H1 (cell line): ENCODE measurements around the gene HENMT1. TPM values are rescaled to one million over a fixed set of nuclear protein-coding genes. Genes with fewer than 3 reads are reported as not detected.

ENCODE experiments used
- CTCF ChIA-PET: fragments of 300-600 bp; sonication (Branson Sonifier 250); formaldehyde crosslinking; loops from one replicate; lab custom pipeline; 2021; ENCODE audit not compliant: partially characterized antibody; lab: Charles Lee
- POLR2A ChIA-PET: fragments of 300-600 bp; sonication (Branson Sonifier 250); formaldehyde crosslinking; loops from one replicate; lab custom pipeline; 2021; ENCODE audit warnings: inconsistent platforms; ENCODE audit not compliant: partially characterized antibody; lab: Charles Lee
- DNase-seq, 2 experiments: peaks; one replicate each; pipeline versions ENCODE4 v3.0.0 to v3.0.0-alpha.2; 2010 to 2022; ENCODE audit warnings: low spot score in 2 of 2, low read depth in 1 of 2, mixed read lengths in 1 of 2
- FAIRE-seq: peaks from 2 replicates; lab custom pipeline; 2011; peaks lifted over from hg19 to GRCh38; lab: Jason Lieb, UNC
- H2AFZ ChIP-seq: 2 replicates; pipeline ENCODE4 v1.8.1; 2012; ENCODE audit warnings: low read length, inconsistent platforms
- H2AK5ac ChIP-seq: 2 replicates; pipeline ENCODE4 v1.6.1; 2013; ENCODE audit warnings: low read depth, low read length
- H2BK120ac ChIP-seq: replicated peaks from 2 replicates; pipeline ENCODE3; 2013; ENCODE audit warnings: low read depth, low read length, inconsistent platforms
- H2BK12ac ChIP-seq: 2 replicates; pipeline ENCODE4 v1.6.1; 2013; ENCODE audit warnings: low read depth, low read length
- H2BK15ac ChIP-seq: 2 replicates; pipeline ENCODE4 v1.6.1; 2013; ENCODE audit warnings: low read length
- H2BK20ac ChIP-seq: 2 replicates; pipeline ENCODE4 v1.6.1; 2013; ENCODE audit warnings: low read length
- H2BK5ac ChIP-seq: 2 replicates; pipeline ENCODE4 v1.6.1; 2013; ENCODE audit warnings: low read depth, low read length
- H3K14ac ChIP-seq: 2 replicates; pipeline ENCODE4 v1.6.1; 2013; ENCODE audit warnings: inconsistent platforms; ENCODE audit not compliant: insufficient read length
- H3K18ac ChIP-seq: 2 replicates; pipeline ENCODE4 v1.6.1; 2013; ENCODE audit warnings: low read length; ENCODE audit errors: extremely low read depth
- H3K23ac ChIP-seq: 2 replicates; pipeline ENCODE4 v1.6.1; 2013; ENCODE audit warnings: inconsistent platforms; ENCODE audit not compliant: insufficient read length
- H3K23me2 ChIP-seq: 2 replicates; pipeline ENCODE4 v1.6.1; 2013; ENCODE audit warnings: low read depth, low read length
- H3K27ac ChIP-seq: 2 replicates; pipeline ENCODE4 v1.6.1; 2011; ENCODE audit warnings: low read depth, low read length, inconsistent platforms
- H3K27me3 ChIP-seq, 4 experiments: replicated peaks in 1 of 4; 1 replicate in 1 of 4; 2 replicates in 3 of 4; pipeline versions ENCODE4 v1.6.1 to v1.8.1; 2011 to 2013; ENCODE audit warnings: low read length in 3 of 4, mild to moderate bottlenecking in 3 of 4, inconsistent platforms in 2 of 4, mixed read lengths in 2 of 4, moderate library complexity in 1 of 4; ENCODE audit not compliant: control insufficient read depth in 3 of 4, insufficient read depth in 3 of 4; ENCODE audit errors: extremely low read depth in 1 of 4
- H3K36me3 ChIP-seq, 4 experiments: 2 replicates each; pipeline versions ENCODE4 v1.6.1 to v1.8.1; 2011 to 2013; ENCODE audit warnings: mild to moderate bottlenecking in 4 of 4, low read length in 3 of 4, moderate library complexity in 2 of 4, control low read depth in 1 of 4, inconsistent platforms in 1 of 4; ENCODE audit not compliant: insufficient read depth in 4 of 4, control insufficient read depth in 2 of 4
- H3K4ac ChIP-seq: replicated peaks from 2 replicates; pipeline ENCODE3; 2013; ENCODE audit warnings: low read length, low read depth, mixed read lengths, inconsistent platforms; ENCODE audit not compliant: insufficient read length
- H3K4me1 ChIP-seq, 4 experiments: replicated peaks in 1 of 4; 1 replicate in 1 of 4; 2 replicates in 3 of 4; pipeline versions ENCODE4 v1.6.1 to v1.8.1; 2011 to 2013; ENCODE audit warnings: low read length in 3 of 4, inconsistent platforms in 2 of 4, mixed read lengths in 1 of 4; ENCODE audit not compliant: insufficient read depth in 4 of 4, control insufficient read depth in 3 of 4
- H3K4me2 ChIP-seq, 2 experiments: 2 replicates each; pipeline versions ENCODE4 v1.6.1 to v1.8.1; 2011 to 2013; ENCODE audit warnings: low read depth in 2 of 2, low read length in 2 of 2, control low read depth in 1 of 2, inconsistent platforms in 1 of 2, mild to moderate bottlenecking in 1 of 2; ENCODE audit not compliant: insufficient read depth in 1 of 2
- H3K4me3 ChIP-seq, 4 experiments: fragments of 200-600, 300-600 bp in 1 of 4; sonication (generic), shearing (Covaris generic), sonication (Bioruptor Twin) in 1 of 4; 2 replicates each; pipeline versions ENCODE4 v1.5.1 to v1.8.1; 2011 to 2016; ENCODE audit warnings: low read length in 4 of 4, low read depth in 3 of 4, control low read depth in 2 of 4, inconsistent platforms in 2 of 4, mild to moderate bottlenecking in 2 of 4, mixed read lengths in 1 of 4, moderate library complexity in 1 of 4; ENCODE audit not compliant: insufficient read depth in 2 of 4; ENCODE audit errors: extremely low read depth in 1 of 4
- H3K56ac ChIP-seq: replicated peaks from 2 replicates; pipeline ENCODE3; 2013; ENCODE audit warnings: low read depth, mild to moderate bottlenecking, mixed read lengths, low read length, inconsistent platforms; ENCODE audit not compliant: insufficient read length
- H3K79me1 ChIP-seq: 2 replicates; pipeline ENCODE4 v1.6.1; 2013; ENCODE audit warnings: low read depth, low read length, control low read depth
- H3K79me2 ChIP-seq, 2 experiments: 2 replicates each; pipeline versions ENCODE4 v1.6.1 to v1.8.1; 2012 to 2013; ENCODE audit warnings: low read length in 2 of 2, mild to moderate bottlenecking in 2 of 2, inconsistent platforms in 1 of 2; ENCODE audit not compliant: insufficient read depth in 2 of 2, control insufficient read depth in 1 of 2
- H3K9ac ChIP-seq, 4 experiments: replicated peaks in 1 of 4; 1 replicate in 1 of 4; 2 replicates in 3 of 4; pipeline versions ENCODE4 v1.6.1 to v1.8.1; 2011 to 2013; ENCODE audit warnings: low read depth in 3 of 4, low read length in 3 of 4, control low read depth in 2 of 4, mild to moderate bottlenecking in 2 of 4, moderate library complexity in 2 of 4, inconsistent platforms in 1 of 4; ENCODE audit errors: extremely low read depth in 1 of 4
- H3K9me3 ChIP-seq, 2 experiments: 2 replicates each; pipeline versions ENCODE4 v1.6.1 to v1.8.1; 2012 to 2013; ENCODE audit warnings: mild to moderate bottlenecking in 2 of 2, moderate library complexity in 2 of 2, control low read depth in 1 of 2, inconsistent platforms in 1 of 2, low read depth in 1 of 2, low read length in 1 of 2, mixed read lengths in 1 of 2; ENCODE audit not compliant: insufficient read depth in 2 of 2
- H4K20me1 ChIP-seq, 2 experiments: replicated peaks in 1 of 2; 2 replicates each; pipeline versions ENCODE3 to v1.8.1; 2011 to 2013; ENCODE audit warnings: inconsistent platforms in 2 of 2, low read length in 2 of 2, mild to moderate bottlenecking in 1 of 2; ENCODE audit not compliant: insufficient read depth in 2 of 2, control insufficient read depth in 1 of 2
- H4K5ac ChIP-seq: 2 replicates; pipeline ENCODE4 v1.6.1; 2013; ENCODE audit warnings: low read length, low read depth, mixed read lengths, inconsistent platforms; ENCODE audit not compliant: insufficient read length
- H4K8ac ChIP-seq: 2 replicates; pipeline ENCODE4 v1.8.0; 2013; ENCODE audit warnings: mild to moderate bottlenecking, moderate library complexity, low read length, inconsistent platforms; ENCODE audit not compliant: insufficient read depth; ENCODE audit errors: extremely low read depth
- H4K91ac ChIP-seq: replicated peaks from 2 replicates; pipeline ENCODE3; 2013; ENCODE audit warnings: low read length, mixed read lengths, inconsistent platforms; ENCODE audit not compliant: insufficient read length
- EGR1 ChIP-seq: IDR thresholded peaks from 2 replicates; pipeline ENCODE4 v1.6.1; 2011; ENCODE audit warnings: low read depth, low read length, borderline replicate concordance
- EZH2 ChIP-seq: fragments of 200-600 bp; sonication (generic); IDR thresholded peaks from 2 replicates; pipeline ENCODE4 v1.7.1; 2012; ENCODE audit warnings: low read depth, mild to moderate bottlenecking, moderate library complexity, low read length, inconsistent platforms; ENCODE audit not compliant: severe bottlenecking
- GABPA ChIP-seq: IDR thresholded peaks from 2 replicates; pipeline ENCODE4 v1.6.1; 2011; ENCODE audit warnings: mild to moderate bottlenecking, low read length, moderate library complexity, borderline replicate concordance; ENCODE audit not compliant: insufficient read depth
- HDAC2 ChIP-seq, 2 experiments: fragments of 300-600 bp in 1 of 2; sonication (generic) in 1 of 2; IDR thresholded peaks; 2 replicates each; pipeline ENCODE4 v1.6.1; 2011 to 2012; ENCODE audit warnings: low read depth in 2 of 2, low read length in 2 of 2, mild to moderate bottlenecking in 2 of 2, moderate library complexity in 2 of 2, borderline replicate concordance in 1 of 2, inconsistent platforms in 1 of 2
- JUND ChIP-seq: IDR thresholded peaks from 2 replicates; pipeline ENCODE4 v1.6.1; 2011; ENCODE audit warnings: mild to moderate bottlenecking, improper control_type of control experiment, low read length
- POLR2AphosphoS5 ChIP-seq: IDR thresholded peaks from 2 replicates; pipeline ENCODE4 v1.6.1; 2011; ENCODE audit warnings: low read depth, low read length
- RAD21 ChIP-seq, 2 experiments: IDR thresholded peaks in 1 of 2; conservative IDR thresholded peaks in 1 of 2; 2 replicates each; pipeline ENCODE4 v1.6.1; 2011; ENCODE audit warnings: low read depth in 2 of 2, low read length in 2 of 2, improper control_type of control experiment in 1 of 2, inconsistent platforms in 1 of 2, mild to moderate bottlenecking in 1 of 2, moderate library complexity in 1 of 2
- WGBS, 2 experiments: shearing (Covaris generic) in 1 of 2; methylation state at CpG; one replicate each; pipeline versions ENCODE4 v1.1.6 to v1.1.7; 2013 to 2015; ENCODE audit warnings: low lambda C conversion rate in 2 of 2, mixed read lengths in 2 of 2, inconsistent platforms in 1 of 2, low coverage in 1 of 2, missing lambda C conversion rate in 1 of 2; ENCODE audit not compliant: insufficient replicate concordance in 2 of 2, insufficient coverage in 1 of 2, insufficient read length in 1 of 2; ENCODE audit errors: extremely low coverage in 1 of 2, missing lambda C conversion rate in 1 of 2; 5-methylcytosine and 5-hydroxymethylcytosine counted together
- polyA plus RNA-seq, 7 experiments: library from polyadenylated mRNA; depleted of rRNA in 3 of 7; stranded (reverse) in 5 of 7; unstranded in 2 of 7; fragments of >200 nt in 5 of 7; fragments of 200-250 nt in 2 of 7; gene quantifications; 1 replicate in 5 of 7; 2 replicates in 1 of 7; 4 replicates in 1 of 7; pipeline versions ENCODE4 v1.2.1 to v1.2.3, GENCODE V29; 2011 to 2013; ENCODE audit warnings: missing spikeins in 2 of 7, mixed read lengths in 2 of 7
- total RNA-seq: library from RNA; stranded (reverse); fragmentation: NEBNext Ultra II Directional; extraction: Animal tissue kit (Norgen Biotek cat#: 25700); gene quantifications from 2 replicates; pipeline ENCODE4 v1.2.1, GENCODE V29; 2021
- TF ChIP-seq, protein P1 (sequence below), 3 experiments: IDR thresholded peaks; 1 replicate in 2 of 3; 2 replicates in 1 of 3; pipeline versions ENCODE4 v1.5.1 to v1.6.1; 2011; ENCODE audit warnings: low read length in 3 of 3, mild to moderate bottlenecking in 3 of 3, inconsistent platforms in 2 of 3, low read depth in 1 of 3, moderate library complexity in 1 of 3; ENCODE audit not compliant: insufficient read depth in 1 of 3; ENCODE audit errors: control extremely low read depth in 1 of 3

Gene HENMT1
- total and polyA plus RNA-seq, 2 of the 8 experiments (the other 6 are each of a cell fraction or from before 2014, with no cell fraction given), result 2.9 to 5.6 TPM

DNA sequence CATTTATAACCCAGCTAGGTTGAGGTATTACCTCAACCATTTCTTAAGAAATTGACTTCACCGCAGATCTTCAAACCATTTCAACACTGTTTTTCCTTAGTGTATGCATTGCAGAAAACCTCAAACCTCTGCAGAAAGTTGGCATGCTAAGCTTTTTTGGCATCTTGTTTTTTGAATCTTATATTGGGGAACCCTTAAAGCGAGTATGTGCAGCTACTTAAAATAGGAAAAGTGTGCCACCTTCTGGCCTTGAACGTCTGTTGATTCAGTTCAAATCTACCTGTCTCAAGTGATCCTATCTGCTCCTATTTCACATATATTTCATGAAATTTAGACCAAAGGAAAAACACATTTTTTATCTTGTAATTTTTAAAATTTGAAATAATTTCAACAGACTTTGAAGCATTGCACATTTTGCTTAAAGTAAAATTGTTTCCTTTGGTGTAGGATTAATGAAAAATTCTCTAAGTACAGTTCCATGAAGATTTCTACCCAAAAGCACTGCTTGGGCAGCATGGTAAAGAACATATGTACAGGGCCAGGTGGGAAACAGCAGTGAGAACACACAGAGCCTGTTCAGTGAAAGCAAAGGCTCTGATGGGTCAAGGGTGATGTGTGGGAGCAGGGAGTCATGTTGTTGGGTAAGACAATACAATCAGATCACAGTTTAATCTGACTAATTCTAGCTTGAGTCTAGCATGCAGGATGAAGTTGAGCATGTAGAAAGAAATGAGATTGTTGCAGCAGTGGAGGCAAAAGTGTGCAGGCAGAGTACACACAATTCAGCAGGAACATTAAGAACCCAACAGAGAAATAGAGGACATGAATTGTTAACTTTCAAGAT is 17.2 kb downstream of the HENMT1 start:
- 51% methylated on average over 3 of the region's 3 CpGs; no CpG with 5 or more reads in 1 of the 2 experiments for WGBS, 2 experiments
- ChIA-PET CTCF (interaction anchor here (0.6 to 3.0 kb wide), 25 partner anchors 9 to 451 kb away, joined by 3 to 21 read pairs (median 4); partner anchors contain the start of genes EEIG2, PRPF38B and SLC25A24), POLR2A (interaction anchor here (0.9 to 1.6 kb wide), 2 partner anchors 49 to 54 kb away, joined by 3 to 4 read pairs; no protein-coding TSS in a partner anchor)
- FAIRE-seq (no peak), DNase-seq (no peak)
- Histone ChIP-seq H3K27me3 (peaks cover 0 to 1% (median 0%) of the 10 kb centered on the region in 4 experiments; a peak in 1 of 7 replicates), H3K4ac (no peak overlapping the region), H3K79me2 (no peaks in the 10 kb centered on the region), H3K9ac (no peak overlapping the region), H2AK5ac (no peak overlapping the region), H3K14ac (no peak overlapping the region), H2BK120ac (no peak overlapping the region), H4K5ac (no peak overlapping the region), H4K20me1 (no peaks in the 10 kb centered on the region), H3K23me2 (no peaks in the 10 kb centered on the region), H3K23ac (no peak overlapping the region), H3K36me3 (no peaks in the 10 kb centered on the region), H3K56ac (no peak overlapping the region), H3K79me1 (no peaks in the 10 kb centered on the region), H3K4me1 (no peaks in the 10 kb centered on the region), H4K91ac (no peak overlapping the region), H2BK5ac (no peak overlapping the region), H2BK20ac (no peak overlapping the region), H3K4me3 (no peak overlapping the region), H2BK15ac (no peak overlapping the region), H3K27ac (no peak overlapping the region), H2AFZ (no peak overlapping the region), H3K9me3 (no peaks in the 10 kb centered on the region), H3K18ac (no peak overlapping the region), H4K8ac (no peak overlapping the region), H2BK12ac (no peak overlapping the region), H3K4me2 (no peak overlapping the region)
- TF ChIP-seq HDAC2 (IDR thresholded peaks at IDR 0.05; ENCODE audit: borderline replicate concordance in 1 of 2, low read depth in 2 of 2, low read length in 2 of 2) (no peak), EZH2 (no peak), RAD21 (IDR thresholded peaks at IDR 0.05 in 1 of 2, conservative IDR thresholded peaks at IDR 0.05 in 1 of 2; ENCODE audit: low read depth in 2 of 2, low read length in 2 of 2) (peak; percentile 77 to 79), EGR1 (no peak), JUND (no peak), POLR2AphosphoS5 (no peak), GABPA (no peak)
- TF ChIP-seq, protein P1, sequence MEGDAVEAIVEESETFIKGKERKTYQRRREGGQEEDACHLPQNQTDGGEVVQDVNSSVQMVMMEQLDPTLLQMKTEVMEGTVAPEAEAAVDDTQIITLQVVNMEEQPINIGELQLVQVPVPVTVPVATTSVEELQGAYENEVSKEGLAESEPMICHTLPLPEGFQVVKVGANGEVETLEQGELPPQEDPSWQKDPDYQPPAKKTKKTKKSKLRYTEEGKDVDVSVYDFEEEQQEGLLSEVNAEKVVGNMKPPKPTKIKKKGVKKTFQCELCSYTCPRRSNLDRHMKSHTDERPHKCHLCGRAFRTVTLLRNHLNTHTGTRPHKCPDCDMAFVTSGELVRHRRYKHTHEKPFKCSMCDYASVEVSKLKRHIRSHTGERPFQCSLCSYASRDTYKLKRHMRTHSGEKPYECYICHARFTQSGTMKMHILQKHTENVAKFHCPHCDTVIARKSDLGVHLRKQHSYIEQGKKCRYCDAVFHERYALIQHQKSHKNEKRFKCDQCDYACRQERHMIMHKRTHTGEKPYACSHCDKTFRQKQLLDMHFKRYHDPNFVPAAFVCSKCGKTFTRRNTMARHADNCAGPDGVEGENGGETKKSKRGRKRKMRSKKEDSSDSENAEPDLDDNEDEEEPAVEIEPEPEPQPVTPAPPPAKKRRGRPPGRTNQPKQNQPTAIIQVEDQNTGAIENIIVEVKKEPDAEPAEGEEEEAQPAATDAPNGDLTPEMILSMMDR (IDR thresholded peaks at IDR 0.05; ENCODE audit: control extremely low read depth in 1 of 3, insufficient read depth in 1 of 3, low read depth in 1 of 3, low read length in 3 of 3), result peak in 2 of 3 experiments; percentile 35 to 57; a peak in 2 of 4 replicates
